ENCODE results near the gene ATRAID. TPM values are rescaled to one million over a fixed set of nuclear protein-coding genes. Genes with fewer than 3 reads are reported as not detected.

The ATRAID gene
- total RNA-seq, 1 donor from 2014 or later = 77.2 TPM

- ATAC-seq (ENCODE audit: low read depth) (no peak), DNase-seq (no peak)
- peak overlapping the region; percentile 97 for H3K4me3 Mint-ChIP-seq
- ChIA-PET CTCF (no interaction called here), POLR2A (interaction anchor here (0.7 to 1.9 kb wide), 26 partner anchors 9 to 452 kb away, joined by 3 to 12 read pairs (median 4); partner anchors contain the start of genes ABHD1, AGBL5, GTF3C2 and NRBP1)
- TF ChIP-seq, protein P1, sequence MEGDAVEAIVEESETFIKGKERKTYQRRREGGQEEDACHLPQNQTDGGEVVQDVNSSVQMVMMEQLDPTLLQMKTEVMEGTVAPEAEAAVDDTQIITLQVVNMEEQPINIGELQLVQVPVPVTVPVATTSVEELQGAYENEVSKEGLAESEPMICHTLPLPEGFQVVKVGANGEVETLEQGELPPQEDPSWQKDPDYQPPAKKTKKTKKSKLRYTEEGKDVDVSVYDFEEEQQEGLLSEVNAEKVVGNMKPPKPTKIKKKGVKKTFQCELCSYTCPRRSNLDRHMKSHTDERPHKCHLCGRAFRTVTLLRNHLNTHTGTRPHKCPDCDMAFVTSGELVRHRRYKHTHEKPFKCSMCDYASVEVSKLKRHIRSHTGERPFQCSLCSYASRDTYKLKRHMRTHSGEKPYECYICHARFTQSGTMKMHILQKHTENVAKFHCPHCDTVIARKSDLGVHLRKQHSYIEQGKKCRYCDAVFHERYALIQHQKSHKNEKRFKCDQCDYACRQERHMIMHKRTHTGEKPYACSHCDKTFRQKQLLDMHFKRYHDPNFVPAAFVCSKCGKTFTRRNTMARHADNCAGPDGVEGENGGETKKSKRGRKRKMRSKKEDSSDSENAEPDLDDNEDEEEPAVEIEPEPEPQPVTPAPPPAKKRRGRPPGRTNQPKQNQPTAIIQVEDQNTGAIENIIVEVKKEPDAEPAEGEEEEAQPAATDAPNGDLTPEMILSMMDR (IDR thresholded peaks at IDR 0.05) = no peak
- H3K9me3 Mint-ChIP-seq = no peaks in the 10 kb centered on the region
- H3K36me3 Mint-ChIP-seq (ENCODE audit: low read depth) = peaks cover 60% of the 10 kb centered on the region
- H3K27me3 Mint-ChIP-seq = no peaks in the 10 kb centered on the region
- intact Hi-C loops (cut with micrococcal nuclease) = loop anchor here (5.0 kb wide), 2 partner anchors 276 to 1541 kb away; partner anchors contain the start of genes IFT172 and PPP1CB
- peak overlapping the region; percentile 86 for H3K27ac Mint-ChIP-seq
- H3K4me1 Mint-ChIP-seq = peaks cover 27% of the 10 kb centered on the region
These were observed 449 bp upstream of the ATRAID start for GRCh38 chr2:27211241-27211942.

DNA sequence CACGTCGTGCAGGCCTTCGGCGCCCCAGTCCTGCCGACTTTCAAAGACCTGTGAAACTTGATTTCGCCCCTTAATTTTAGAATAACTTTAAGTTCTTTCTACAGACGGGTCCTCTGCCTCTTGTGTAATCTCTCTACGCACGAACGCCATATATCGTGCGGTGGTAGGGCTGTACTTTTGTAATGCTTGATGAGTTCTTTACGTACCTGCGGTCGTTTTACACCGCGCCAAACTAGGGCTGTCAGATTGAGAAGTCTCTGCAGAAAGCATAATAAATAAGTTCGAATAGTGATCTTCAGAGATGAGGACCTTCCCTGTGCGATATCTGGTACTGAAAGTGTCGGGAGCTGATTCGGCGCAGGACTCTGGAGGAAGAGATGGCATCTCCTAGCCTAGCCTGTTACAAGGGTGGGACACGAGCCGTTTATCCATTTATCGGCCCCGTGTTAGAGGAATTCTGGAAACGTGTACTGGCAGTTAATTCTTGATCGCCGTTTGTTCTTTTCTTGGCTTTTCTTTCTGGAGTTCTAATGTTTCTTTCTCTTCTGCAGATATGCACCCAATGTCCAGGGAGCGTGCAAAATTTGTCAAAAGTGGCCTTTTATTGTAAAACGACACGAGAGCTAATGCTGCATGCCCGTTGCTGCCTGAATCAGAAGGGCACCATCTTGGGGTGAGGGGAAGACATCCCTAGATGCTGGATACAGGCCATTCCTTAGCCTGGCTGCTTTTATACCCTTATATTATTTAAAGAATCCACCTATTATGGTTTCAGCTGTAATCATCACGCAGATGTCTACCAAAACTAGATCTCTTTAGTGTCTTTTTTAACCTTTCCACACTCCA, 1.0 kb downstream of the ATRAID start:
- DNase-seq (no peak), ATAC-seq (ENCODE audit: low read depth) (peak; percentile 41)
- ChIA-PET POLR2A (interaction anchor here (0.6 to 1.9 kb wide), 22 partner anchors 10 to 451 kb away, joined by 3 to 12 read pairs (median 4); partner anchors contain the start of genes ABHD1, AGBL5, GTF3C2 and NRBP1), CTCF (no interaction called here)
- Mint-ChIP-seq H3K27me3 (no peaks in the 10 kb centered on the region), H3K4me3 (peak overlapping the region; percentile 97), H3K36me3 (ENCODE audit: low read depth) (peaks cover 54% of the 10 kb centered on the region), H3K9me3 (no peaks in the 10 kb centered on the region), H3K27ac (peak overlapping the region; percentile 100), H3K4me1 (peaks cover 42% of the 10 kb centered on the region)
- intact Hi-C loops (cut with micrococcal nuclease) = loop anchor here (1.0 to 5.0 kb wide), 13 partner anchors 51 to 1539 kb away; partner anchors contain the start of genes CCDC121, EIF2B4, GPN1 and GTF3C2
- TF ChIP-seq, protein P1 (IDR thresholded peaks at IDR 0.05) = no peak

DNA sequence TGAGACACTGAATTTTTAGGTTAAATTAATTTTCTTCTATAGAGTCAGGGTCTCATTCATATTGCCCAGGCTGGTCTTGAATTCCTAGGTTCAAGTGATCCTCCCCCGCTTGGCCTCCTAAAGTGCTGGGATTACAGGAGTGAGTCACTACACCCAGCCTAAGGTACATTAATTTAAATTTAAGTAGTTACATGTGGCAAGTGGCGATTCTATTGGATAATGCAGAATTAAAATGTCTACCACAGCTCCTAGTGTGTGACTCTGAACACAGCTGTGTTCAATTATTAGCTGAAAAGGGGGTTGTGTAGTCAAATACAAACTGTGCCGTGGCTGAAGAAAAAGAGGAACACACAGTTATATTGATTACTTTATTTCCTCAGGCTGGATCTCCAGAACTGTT, 3.1 kb downstream of the ATRAID start:
- DNase-seq (no peak), ATAC-seq (ENCODE audit: low read depth) (no peak)
- H3K4me1 Mint-ChIP-seq = peaks cover 53% of the 10 kb centered on the region
- intact Hi-C loops (cut with micrococcal nuclease) = loop anchor here (5.0 kb wide), 3 partner anchors 272 to 1537 kb away; partner anchors contain the start of genes CENPA, IFT172 and PPP1CB
- no peak overlapping the region for H3K4me3 Mint-ChIP-seq
- TF ChIP-seq, protein P1 (IDR thresholded peaks at IDR 0.05) = no peak
- ChIA-PET CTCF (no interaction called here), POLR2A (no interaction called here)
- no peak overlapping the region for H3K27ac Mint-ChIP-seq
- H3K9me3 Mint-ChIP-seq = no peaks in the 10 kb centered on the region
- H3K36me3 Mint-ChIP-seq (ENCODE audit: low read depth) = peaks cover 39% of the 10 kb centered on the region
- H3K27me3 Mint-ChIP-seq = no peaks in the 10 kb centered on the region

GRCh38 chr2:27216416-27217137, 4.7 kb downstream of the ATRAID start:
- Mint-ChIP-seq H3K4me3 (peak overlapping the region; percentile 93), H3K9me3 (no peaks in the 10 kb centered on the region), H3K27ac (peak overlapping the region; percentile 87), H3K36me3 (ENCODE audit: low read depth) (peaks cover 48% of the 10 kb centered on the region), H3K27me3 (no peaks in the 10 kb centered on the region), H3K4me1 (peaks cover 45% of the 10 kb centered on the region)
- ChIA-PET CTCF (interaction anchor here (1.1 to 1.5 kb wide), 2 partner anchors 63 to 117 kb away, joined by 3 to 4 read pairs; no protein-coding TSS in a partner anchor), POLR2A (no interaction called here)
- TF ChIP-seq, protein P1 (IDR thresholded peaks at IDR 0.05) = no peak
- no peak for DNase-seq
- no peak for ATAC-seq (ENCODE audit: low read depth)
- intact Hi-C loops (cut with micrococcal nuclease) = loop anchor here (1.0 to 5.0 kb wide), 5 partner anchors 82 to 429 kb away; partner anchors contain the start of genes ABHD1, CENPA, PREB and TMEM214

Measured in activated B cell treated with CpG ODN at 0.5 μM for 24 hours (primary cell).